HG02852 (cell line): Measurements from ENCODE around the gene RSPH3.
"Not testable (repeated sequence)": the region's sequence is repeated elsewhere in the genome, so short reads cannot be mapped to it uniquely, and the experiment has no call there.

Source experiments
- ATAC-seq: cut with Tn5 transposase; IDR thresholded peaks from one replicate; pipeline ENCODE4 v1.9.1; 2021; ENCODE audit warnings: mild to moderate bottlenecking, moderate library complexity; ENCODE audit not compliant: unreplicated experiment

The RSPH3 gene, protein sequence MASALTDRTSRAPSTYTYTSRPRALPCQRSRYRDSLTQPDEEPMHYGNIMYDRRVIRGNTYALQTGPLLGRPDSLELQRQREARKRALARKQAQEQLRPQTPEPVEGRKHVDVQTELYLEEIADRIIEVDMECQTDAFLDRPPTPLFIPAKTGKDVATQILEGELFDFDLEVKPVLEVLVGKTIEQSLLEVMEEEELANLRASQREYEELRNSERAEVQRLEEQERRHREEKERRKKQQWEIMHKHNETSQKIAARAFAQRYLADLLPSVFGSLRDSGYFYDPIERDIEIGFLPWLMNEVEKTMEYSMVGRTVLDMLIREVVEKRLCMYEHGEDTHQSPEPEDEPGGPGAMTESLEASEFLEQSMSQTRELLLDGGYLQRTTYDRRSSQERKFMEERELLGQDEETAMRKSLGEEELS

DNA sequence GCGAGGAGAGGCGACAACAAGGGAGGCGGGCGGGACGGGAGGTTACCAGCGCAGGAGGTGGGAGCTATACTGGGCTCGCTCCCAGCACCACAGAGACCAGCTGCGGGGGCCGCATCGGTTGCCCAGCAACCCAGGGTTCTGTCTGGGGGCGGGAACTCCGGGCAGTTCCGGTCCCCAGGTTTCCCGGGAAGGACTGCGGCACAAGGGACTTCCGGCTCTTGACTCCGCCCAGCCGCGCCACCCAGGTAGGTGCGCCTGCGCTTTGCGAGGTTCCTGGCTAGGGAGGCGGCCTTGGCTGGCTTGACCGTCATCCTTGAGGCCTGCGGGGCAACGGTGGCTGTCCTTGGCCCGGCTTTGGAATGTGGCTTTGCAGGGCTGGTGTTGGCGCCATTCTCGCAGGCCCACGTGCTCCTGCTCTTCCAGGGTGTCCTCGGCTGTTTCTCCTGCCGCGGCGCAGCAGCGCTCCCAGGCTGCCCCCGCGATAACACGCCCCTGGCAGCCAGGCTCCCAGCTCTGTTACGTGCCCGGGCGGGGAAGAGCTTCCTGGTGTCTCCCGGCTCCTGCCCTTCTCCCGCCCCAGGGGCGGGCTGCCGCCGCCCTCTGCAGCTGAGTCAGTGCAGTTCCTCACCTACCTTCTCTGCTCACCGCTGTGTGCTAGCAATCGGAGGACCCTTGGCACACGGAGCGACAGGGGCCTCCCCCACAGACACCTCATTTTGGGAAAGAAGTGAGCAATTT is at the start of gene RSPH3:
Gene RSPH3 (minus strand): TSS at position 537 of the 738 bp plus-strand sequence. CDS start 652 bp downstream, outside the sequence.
- ATAC-seq = peak; percentile 90

DNA sequence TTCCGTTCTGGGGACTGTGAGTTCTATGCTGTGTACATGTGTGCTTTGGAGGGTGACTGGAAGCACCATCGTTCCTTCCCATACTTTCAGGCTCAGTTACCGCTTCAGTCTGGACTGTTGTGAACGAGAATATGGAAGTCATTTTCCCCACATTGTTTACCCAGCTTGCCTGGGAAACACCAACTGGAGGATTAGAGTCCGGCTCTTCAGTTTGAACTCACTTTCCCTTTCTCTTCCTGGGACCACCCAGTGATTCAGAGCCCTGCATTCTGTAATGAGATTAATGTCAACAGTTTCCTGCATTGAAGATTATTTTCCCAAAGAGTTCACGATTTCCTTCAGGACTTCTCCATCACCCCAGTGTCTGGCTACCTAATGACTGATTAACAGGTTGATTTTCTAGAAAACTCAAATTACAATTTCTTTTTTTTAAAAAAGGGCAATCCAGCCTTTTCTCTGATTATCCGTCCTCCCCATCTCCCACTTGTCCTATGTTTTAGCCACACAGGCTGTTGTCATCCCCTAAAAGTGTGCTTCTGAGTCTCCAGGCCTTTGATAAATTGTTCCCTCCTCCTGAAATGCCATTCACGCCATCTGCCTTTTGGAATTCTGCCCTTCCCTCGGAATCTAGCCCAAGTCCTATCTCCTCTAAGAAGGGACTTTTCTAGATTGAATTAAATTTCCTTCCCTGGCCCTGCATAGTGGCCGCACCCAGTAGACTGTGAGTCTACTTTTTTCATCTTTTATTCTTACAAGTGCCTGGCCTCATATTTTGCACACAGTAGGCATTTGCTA is 48.1 kb upstream of the RSPH3 start:
- ATAC-seq = no peak

DNA sequence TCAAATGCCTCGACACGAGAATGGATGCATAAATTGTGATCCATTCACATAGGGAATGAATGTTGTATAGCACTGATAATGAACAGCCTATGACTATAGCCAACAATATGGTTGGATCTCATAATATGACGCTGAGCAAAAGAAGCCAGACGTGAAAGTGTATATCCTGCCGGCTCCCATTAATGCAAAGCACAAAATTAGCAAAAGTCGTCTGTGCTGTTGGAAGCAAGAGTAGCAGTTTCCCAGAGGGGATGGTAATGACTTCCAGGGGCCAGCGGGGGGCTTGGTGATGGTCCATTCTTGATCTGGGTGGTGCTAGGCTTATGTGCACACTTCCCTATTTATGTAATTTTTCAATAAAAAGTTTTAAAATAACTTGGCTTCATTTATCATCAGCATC is 45.8 kb upstream of the RSPH3 start:
- no peak for ATAC-seq

DNA sequence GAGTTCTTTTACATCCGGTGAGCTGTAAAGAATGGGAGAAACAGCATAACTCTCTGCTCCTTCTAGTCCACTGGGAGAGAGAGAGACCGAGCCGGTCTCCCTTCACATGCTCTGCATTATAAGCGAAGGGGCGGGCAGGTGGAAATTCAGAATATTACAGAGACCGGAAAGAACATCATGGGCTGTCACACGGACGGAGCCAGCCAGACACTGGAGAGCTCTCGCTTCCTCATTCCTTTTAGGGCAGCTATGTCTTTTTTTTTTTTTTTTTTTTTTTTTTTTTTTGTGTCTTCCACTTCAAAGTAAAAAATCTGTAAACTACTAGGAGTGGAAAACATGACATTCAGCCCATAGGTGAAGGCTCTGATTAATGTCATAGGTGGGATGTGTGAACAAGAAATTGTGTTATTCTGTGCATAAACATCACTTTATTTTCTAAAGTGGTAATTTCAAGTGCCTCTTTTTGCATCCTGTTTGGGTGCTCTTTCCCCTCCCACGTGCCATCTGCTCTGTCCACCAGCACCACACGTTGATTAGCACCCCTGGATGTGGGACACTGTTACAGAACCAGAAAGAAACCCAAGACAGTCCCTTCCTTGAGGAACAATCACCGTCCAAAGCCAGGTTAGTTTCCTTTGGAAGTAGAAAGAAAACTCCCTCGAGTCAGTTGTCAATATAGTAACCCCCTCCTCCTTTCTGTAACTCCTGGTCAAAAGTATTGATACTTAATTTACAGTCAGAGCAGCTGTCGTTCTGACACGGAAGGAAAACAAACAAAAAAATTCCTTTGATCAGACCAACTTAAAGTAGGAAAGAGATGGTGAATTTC is 45.1 kb upstream of the RSPH3 start, which contains the start of gene TAGAP:
Gene TAGAP (minus strand): TSS at position 93 of the 829 bp plus-strand sequence. CDS start 845 bp downstream, outside the sequence.
- peak; percentile 92 for ATAC-seq

DNA sequence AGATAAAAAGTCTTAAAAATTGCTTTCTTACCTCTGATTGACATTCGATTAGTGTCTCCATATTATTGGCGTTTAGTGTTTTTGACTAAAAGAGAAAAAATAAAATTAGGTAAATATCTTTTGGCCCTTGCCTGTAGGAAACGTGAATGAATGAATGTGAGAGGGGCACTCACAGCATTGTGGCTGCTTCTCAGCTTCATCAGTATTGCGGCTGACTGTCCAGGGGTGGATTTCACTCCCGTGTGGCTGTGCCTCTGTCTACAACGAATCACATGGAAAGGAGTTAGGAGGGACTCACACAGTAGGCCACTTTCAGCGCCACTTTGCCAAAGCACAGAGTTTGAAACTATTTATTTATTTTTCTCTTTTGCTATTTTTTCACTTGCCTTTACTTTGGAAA is 43.9 kb upstream of the RSPH3 start:
- ATAC-seq = no peak

DNA sequence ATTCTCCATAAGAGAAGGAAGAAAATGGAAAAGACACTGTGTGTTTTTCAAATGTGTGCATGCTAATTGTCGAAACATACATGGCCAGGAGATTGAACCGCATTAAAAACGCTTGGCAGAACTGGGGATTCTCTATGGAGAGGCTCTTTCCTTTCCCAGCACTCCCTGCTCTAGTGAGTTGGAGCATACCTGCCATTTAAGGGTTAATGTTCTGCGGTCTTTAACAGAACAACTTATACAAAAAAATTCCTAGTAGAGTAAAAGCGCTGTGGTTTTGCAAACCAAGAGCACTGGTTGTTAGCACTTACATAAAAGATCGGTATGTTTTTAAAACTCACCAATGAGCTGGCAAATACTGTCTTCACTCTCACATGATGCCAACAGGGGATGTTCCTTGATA is 43.2 kb upstream of the RSPH3 start:
- no peak for ATAC-seq

DNA sequence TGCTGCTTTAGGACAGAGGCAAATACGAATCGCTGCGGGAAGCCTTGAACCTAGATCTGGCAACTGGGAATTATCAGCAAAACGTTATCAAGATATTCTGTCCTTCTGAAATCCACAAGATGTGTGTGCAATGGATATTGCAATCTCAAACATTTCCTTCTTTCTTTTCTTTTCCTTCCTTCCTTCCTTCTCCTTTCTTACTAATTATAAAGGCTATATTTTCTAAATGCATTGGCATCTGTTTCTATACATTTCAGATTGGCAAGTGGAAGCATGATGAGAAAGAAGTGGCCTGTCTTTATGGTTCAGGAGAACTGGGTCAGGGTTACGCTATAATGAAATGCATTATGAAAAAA is 42.8 kb upstream of the RSPH3 start:
- ATAC-seq = no peak

DNA sequence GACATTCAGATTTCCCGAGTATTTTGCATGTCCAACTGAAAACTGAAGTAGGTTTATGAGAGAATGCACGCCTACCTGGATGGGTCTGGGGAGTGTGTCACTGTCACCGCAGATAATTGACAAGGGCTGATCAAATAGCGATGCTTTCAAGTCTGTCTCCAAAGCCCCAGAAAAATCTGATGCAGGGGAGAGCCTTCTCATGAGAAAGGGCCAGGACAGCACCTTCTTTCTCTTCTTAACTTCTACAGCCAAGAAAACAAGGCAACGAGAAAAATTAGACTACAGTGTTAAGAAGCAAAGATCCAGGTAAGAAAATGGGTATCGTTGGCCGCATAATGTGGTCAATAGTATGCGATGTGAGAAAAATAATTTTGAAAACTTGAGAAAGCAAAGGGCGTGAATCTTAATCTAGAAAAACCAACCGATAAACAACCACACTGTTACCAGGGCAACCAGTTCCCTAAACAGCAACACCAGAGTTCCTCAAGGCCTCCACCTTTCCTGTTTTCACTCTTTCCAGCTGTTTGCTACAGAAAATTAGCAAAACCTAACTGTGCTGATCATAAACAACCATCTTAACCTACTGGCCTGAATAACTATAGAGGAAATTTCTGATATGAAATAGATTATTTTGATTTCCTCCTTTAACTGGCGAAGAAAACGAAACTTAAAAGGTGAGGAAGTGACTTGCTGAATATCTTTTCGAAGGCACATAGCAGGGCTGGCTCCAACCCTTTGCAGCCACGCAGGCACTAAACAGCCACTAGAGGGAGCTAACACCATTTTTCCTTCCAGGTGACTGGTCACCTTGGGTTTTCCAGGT is 42.2 kb upstream of the RSPH3 start:
- ATAC-seq = peak; percentile 29

DNA sequence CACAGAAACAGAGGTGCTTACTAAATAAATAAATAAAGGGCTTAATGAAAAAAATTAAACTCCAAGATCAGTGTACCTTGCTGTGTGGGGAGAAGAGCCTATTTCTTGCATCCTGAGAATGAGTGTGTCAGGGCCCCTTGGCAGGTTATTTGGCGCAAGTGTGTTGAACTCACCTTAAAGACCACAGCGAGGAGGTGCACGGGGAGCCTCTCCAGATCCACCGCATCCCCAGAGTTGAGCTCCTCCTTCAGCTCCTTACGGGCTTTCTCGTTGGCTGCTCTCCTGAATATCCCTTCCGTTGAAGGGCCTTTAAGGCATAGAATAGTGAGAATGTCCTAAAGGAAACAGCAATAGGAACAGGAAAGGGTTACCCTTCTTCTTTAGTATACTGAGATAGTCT is 41.2 kb upstream of the RSPH3 start:
- ATAC-seq = no peak

DNA sequence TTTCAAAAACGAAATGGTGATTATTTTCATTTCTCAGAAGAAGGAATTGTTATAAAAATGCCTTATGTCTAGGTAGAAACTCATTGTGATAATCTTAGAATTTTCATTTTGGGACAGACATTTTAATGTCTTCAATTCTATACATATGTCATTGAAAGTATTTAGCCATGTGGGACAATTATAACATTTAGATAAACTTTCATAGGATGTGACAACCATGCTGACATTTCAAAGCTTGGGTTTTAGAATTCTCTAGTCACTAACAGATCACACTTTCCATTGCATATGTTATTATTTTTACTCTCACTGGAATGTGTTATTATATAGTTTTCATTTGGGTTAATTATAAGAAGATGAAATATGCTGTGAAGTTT is 39.9 kb upstream of the RSPH3 start:
- ATAC-seq = no peak

DNA sequence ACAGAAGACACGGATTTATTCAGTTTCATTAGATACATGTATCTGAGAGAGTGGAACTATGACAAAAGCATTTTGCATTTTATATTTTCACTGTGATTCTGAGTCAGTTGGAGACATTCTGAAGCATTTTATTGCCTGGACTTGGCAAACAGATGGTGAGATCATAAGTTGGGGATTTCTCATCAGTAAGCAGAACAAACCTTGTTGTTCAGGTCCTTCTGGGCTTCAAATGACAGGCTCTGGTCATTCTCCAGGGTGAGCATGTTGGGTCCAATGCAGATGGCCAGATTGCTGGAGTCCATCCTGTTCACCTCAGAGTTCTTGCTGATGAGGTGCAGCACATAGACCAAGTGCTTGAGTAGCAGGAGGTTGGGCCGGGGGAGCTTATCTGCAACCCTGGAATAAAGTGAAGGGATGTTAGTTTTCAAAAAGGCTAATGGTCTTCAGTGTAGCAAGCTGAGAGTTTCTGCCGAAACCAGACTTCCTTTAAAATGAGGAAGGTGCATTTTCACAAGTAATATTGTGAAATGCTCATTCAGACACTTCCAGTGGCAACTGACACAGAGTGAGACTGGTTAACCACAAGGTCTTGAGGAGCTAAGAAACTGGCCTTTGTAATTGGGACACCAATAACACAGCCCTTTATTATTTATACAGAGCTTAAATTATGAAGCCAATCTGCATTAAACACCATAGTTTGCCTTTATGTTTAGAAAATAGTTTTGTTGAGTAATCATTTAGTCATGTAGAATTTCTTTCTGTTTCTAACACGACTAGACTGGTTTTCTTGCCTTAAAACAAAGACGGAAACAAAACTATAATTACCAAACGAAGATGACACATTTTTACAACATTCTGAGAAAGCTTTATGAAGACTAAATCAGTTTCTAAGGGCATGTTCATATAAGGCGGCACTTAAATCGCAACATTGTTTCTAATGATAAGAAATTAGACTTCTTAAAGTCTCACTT is 39.2 kb upstream of the RSPH3 start:
- ATAC-seq = peak; percentile 85

DNA sequence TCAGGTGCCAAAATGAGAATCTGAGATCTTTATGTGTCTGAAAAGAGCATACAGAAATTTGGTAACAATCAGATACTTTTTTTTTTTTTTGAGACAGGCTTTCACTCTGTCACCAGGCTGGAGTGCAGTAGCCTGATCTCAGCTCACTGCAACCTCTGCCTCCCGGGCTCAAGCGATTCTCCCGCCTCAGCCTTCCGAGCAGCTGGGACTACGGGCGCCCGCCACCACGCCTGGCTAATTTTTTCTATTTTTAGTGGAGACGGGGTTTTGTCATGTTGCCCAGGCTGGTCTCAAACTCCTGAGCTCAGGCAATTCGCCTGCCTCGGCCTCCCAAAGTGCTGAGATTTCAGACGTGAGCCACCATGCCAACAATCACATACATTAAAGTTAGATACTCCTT is 38.3 kb upstream of the RSPH3 start:
- not testable (repeated sequence) for ATAC-seq

DNA sequence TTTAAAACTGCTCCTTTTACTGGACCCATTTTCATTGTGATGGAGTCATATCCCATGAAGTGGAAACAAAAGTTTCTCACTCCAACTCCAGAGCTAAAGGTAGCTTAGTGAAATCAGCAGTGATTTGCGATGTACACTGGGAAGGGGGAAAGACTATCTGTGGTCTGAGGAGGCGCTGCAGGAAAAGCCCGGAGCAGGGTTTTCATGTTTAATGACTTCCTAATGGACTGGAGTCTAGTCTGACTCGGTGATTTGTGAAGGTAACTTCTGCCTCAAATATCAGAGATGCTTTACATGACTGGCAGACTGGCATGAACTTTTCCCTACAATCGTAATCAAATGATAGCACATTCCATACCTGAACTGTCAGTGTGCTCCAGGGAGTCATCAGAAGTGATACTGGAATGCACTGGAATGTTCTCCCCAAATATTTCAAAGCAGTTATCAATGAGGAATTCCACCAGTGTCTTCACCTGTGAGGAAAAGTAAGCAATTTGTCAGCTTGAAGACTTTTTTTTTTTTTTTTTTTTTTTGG is 37.8 kb upstream of the RSPH3 start:
- ATAC-seq = no peak

DNA sequence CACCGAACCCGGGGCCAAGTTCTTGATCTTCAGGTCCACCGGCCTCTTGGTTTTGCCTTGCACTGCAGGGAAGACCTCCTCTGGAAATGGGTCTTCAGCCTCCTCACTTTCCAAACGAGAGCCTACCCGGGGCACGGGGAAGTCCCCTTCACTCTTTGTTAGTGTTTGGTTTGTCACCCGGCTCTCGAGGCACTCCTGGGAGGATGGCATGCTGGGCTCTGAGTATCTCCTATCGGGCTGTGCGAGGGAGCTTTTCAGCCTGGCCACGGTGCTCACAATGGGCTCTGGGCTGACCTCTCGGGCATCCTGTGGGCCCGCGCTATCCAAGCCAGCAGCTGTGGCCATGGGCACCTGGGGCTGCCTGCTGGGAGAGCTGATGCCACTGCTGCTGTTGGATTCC is 36.7 kb upstream of the RSPH3 start:
- ATAC-seq = no peak

DNA sequence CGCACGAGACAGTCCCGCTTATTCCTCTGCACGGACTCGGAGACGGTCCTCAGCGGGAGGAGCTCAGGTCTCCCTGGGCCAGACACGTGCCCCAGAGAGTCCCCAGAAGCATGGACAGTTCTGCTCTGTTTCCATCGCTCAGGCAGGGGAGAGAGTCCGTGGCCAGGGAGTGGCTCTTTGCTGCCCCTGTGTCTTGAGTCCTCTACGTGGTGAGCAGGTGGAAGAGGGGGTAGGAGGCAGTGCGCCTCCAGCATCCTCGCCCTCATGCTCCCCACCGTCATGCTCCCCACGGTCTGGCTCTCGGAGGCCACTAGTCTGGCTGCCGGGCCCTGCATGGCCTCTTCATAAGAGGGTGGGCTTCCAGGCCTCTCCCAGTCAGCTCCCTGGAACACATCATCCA is 35.9 kb upstream of the RSPH3 start:
- no peak for ATAC-seq

DNA sequence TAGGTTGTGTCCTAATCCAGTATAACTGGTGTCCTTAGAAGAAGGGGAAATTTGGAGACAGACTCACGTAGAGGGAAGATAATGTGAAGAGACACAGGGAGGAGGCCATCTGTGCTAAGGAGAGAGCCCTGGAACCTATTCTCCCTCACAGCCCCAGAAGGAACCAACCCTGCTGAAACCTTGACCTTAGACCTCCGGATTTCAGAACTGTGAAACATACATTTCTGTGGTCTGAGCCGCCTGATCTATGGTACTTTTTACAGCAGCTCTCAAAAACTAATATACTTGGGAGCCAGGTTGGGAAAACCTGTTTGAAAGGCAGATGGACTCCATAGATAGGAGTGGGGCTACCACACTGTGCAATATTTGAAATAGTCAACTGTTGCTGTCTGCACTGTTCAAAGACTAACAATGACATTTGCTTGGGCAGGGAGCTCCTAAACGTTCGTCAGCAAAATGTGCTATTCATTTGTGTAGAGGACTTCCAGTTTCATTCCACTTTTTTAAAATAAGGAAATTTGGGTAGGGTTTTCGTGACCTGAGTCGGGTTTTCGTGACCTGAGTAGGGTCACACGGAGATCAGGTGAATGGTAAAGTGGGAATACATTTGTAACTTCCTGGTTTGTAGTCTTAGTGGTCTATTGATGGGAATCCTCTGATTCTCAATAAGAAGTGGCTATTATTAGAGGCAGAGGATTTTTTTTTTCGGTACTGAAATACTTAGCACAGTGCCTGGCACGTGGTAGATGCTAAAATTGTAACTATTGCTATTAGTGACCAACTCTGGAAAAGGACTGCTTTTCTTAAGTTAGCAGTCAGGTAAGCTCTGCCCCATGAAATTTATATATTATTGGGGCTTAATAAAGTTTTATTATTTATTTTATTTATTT is 33.4 kb upstream of the RSPH3 start:
- ATAC-seq = peak; percentile 62

DNA sequence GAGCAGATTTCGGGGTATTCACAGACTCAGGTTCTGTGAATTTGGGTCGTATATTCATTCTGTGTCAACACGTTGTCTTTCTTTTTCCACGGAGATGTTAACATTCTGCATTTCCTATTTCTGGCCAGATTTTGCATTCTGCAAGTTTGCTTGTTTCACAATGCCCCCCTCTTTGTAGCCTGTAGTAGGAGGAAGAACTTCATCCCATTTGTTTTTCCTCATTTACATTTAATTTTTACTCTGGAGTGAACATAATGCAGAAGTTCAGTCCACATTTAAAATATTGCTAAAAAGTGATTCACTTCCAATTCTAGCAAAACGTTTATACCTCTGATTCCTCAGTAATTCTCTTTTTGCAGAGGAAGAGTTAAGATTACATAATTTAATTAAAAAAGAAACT is 31.8 kb upstream of the RSPH3 start:
- no peak for ATAC-seq
